ENCODE data around the gene RB1. TPM values are rescaled to one million over a fixed set of nuclear protein-coding genes. Genes with fewer than 3 reads are reported as not detected.

Gene RB1
- total RNA-seq, 3 donors from 2014 or later (not counting 1 experiment from before 2014, with no cell fraction given) = 25.5 to 28.3 (median 26.9) TPM

DNA sequence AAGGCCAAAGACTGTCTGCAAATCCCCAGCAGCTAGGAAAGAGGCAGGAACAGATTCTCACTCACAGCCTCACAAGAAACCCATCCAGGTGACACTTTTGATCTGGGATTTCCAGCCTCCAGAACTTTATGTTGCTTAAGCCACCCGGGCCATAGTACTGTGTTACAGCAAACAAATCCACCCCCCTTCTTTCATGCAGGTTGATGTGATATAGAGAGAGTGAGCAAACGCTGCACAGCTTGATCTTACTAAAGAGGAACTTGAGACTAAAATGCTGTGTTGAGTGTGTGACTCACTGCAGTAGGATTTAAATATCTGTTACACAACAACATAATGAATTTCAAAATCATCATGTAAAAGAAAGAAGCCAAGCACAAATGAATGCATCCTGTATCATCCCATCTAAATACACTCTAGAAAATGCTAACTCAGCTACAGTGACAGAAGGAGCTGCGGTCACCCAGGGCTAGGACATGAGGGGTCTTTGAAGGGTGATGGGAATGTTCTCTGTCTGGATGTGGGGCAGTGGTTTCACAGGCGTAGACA lies 197.2 kb downstream of the RB1 start:
- Mint-ChIP-seq H3K27me3 (ENCODE audit: low read depth in 2 of 2) (no peaks in the 10 kb centered on the region), H3K4me3 (peak overlapping the region; percentile 47), H3K36me3 (no peaks in the 10 kb centered on the region), H3K9me3 (no peaks in the 10 kb centered on the region), H3K27ac (peak overlapping the region; percentile 83 to 89), H3K4me1 (peaks cover 79 to 87% of the 10 kb centered on the region in 2 donors)
- H3K27me3 ChIP-seq (ENCODE audit: control insufficient read depth, insufficient read depth, low read length) = no peaks in the 10 kb centered on the region
- peak overlapping the region; percentile 34 for H3K27ac ChIP-seq (ENCODE audit: low read length)
- no peak overlapping the region for H3K4me3 ChIP-seq (ENCODE audit: low read length)
- TF ChIP-seq, protein P1, sequence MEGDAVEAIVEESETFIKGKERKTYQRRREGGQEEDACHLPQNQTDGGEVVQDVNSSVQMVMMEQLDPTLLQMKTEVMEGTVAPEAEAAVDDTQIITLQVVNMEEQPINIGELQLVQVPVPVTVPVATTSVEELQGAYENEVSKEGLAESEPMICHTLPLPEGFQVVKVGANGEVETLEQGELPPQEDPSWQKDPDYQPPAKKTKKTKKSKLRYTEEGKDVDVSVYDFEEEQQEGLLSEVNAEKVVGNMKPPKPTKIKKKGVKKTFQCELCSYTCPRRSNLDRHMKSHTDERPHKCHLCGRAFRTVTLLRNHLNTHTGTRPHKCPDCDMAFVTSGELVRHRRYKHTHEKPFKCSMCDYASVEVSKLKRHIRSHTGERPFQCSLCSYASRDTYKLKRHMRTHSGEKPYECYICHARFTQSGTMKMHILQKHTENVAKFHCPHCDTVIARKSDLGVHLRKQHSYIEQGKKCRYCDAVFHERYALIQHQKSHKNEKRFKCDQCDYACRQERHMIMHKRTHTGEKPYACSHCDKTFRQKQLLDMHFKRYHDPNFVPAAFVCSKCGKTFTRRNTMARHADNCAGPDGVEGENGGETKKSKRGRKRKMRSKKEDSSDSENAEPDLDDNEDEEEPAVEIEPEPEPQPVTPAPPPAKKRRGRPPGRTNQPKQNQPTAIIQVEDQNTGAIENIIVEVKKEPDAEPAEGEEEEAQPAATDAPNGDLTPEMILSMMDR (IDR thresholded peaks at IDR 0.05) = no peak
- no peaks in the 10 kb centered on the region for H3K36me3 ChIP-seq (ENCODE audit: control insufficient read depth, insufficient read depth, low read length)
- peak; percentile 28 to 66 (median 56) for ATAC-seq
- peaks cover 60% of the 10 kb centered on the region for H3K4me1 ChIP-seq (ENCODE audit: control insufficient read depth, insufficient read depth, low read length)
- 60% methylated on average over 1 of the region's 4 CpGs for WGBS (ENCODE audit: insufficient coverage)
- DNase-seq = peak in 1 of 2 donors; percentile 17
- intact Hi-C loops (cut with micrococcal nuclease) = loop anchor here (10.0 kb wide), 1 partner anchor 166 kb away; no protein-coding TSS in a partner anchor
- no peaks in the 10 kb centered on the region for H3K9me3 ChIP-seq (ENCODE audit: control insufficient read depth, insufficient read depth, low read length)

DNA sequence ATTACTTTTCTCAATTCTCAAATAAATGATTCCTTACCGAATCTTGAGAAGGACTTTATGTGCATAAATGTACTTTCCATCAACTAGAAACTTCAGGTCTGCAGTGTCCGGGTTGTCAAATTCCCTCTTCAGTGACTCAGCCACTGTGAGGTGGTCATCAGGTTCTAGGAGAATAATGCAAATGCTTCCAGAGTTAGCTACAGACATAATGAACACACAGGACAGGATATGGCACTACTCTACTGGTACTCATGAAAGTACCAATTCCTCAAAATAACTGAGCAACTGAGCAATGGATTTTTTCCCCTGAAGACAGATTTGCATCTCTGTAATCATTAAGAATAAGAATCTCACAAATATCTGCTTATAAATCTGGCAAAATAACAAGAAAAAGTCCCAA lies 198.2 kb downstream of the RB1 start:
- Histone ChIP-seq H3K27me3 (ENCODE audit: control insufficient read depth, insufficient read depth, low read length) (no peaks in the 10 kb centered on the region), H3K4me1 (ENCODE audit: control insufficient read depth, insufficient read depth, low read length) (peaks cover 61% of the 10 kb centered on the region), H3K4me3 (ENCODE audit: low read length) (no peak overlapping the region), H3K9me3 (ENCODE audit: control insufficient read depth, insufficient read depth, low read length) (no peaks in the 10 kb centered on the region), H3K36me3 (ENCODE audit: control insufficient read depth, insufficient read depth, low read length) (no peaks in the 10 kb centered on the region), H3K27ac (ENCODE audit: low read length) (peak overlapping the region; percentile 34)
- no peak for DNase-seq
- WGBS (ENCODE audit: insufficient coverage) = 94% methylated on average over 2 of the region's 2 CpGs
- Mint-ChIP-seq H3K9me3 (no peaks in the 10 kb centered on the region), H3K27ac (peak overlapping the region; percentile 83 to 89), H3K36me3 (no peaks in the 10 kb centered on the region), H3K4me1 (peaks cover 79 to 87% of the 10 kb centered on the region in 2 donors), H3K27me3 (ENCODE audit: low read depth in 2 of 2) (no peaks in the 10 kb centered on the region), H3K4me3 (peak overlapping the region; percentile 53)
- TF ChIP-seq, protein P1 (IDR thresholded peaks at IDR 0.05) = no peak
- ATAC-seq = no peak
- intact Hi-C loops (cut with micrococcal nuclease) = loop anchor here (10.0 kb wide), 1 partner anchor 167 kb away; no protein-coding TSS in a partner anchor

DNA sequence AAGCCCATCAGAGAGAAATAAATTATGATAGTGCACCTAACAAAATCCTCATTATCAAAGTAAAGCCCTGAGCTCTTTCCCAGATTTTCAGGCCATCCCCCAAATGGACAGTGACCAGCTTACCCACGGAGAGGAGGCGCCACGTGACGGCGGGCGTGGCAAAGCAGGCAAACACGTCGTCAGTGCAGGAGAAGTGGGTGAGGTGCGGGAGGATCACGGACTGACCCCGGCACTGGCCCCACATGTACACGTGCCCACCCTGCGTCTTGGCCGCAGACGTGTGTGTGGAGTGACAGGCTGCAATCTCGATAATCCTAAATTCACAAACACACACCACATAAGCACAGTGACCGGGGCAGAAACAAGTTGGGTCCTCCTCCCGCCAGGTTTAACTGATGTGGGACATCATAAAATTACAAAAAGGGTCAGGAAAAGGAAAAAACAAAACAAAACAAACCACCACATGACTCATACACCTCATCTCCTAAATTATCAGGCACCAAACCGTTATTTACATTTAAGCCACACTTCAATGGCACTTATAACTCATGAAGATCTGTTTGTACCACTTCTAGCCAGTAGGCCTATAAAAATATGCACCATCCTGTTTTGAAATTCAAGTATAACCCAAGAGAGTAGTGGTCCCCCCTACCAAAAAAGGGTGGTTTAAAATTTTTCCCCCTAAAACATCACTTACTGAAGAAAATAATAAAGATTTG lies 199.2 kb downstream of the RB1 start:
- peaks cover 58% of the 10 kb centered on the region for H3K4me1 ChIP-seq (ENCODE audit: control insufficient read depth, insufficient read depth, low read length)
- WGBS (ENCODE audit: insufficient coverage) = 96% methylated on average over 18 of the region's 19 CpGs
- H3K36me3 ChIP-seq (ENCODE audit: control insufficient read depth, insufficient read depth, low read length) = no peaks in the 10 kb centered on the region
- no peaks in the 10 kb centered on the region for H3K9me3 Mint-ChIP-seq
- intact Hi-C loops (cut with micrococcal nuclease) = loop anchor here (10.0 kb wide), 1 partner anchor 168 kb away; no protein-coding TSS in a partner anchor
- H3K4me1 Mint-ChIP-seq = peaks cover 73 to 88% of the 10 kb centered on the region in 2 donors
- H3K9me3 ChIP-seq (ENCODE audit: control insufficient read depth, insufficient read depth, low read length) = no peaks in the 10 kb centered on the region
- H3K36me3 Mint-ChIP-seq = no peaks in the 10 kb centered on the region
- no peak overlapping the region for H3K4me3 Mint-ChIP-seq
- no peaks in the 10 kb centered on the region for H3K27me3 ChIP-seq (ENCODE audit: control insufficient read depth, insufficient read depth, low read length)
- TF ChIP-seq, protein P1 (IDR thresholded peaks at IDR 0.05) = no peak
- DNase-seq (no peak), ATAC-seq (no peak)
- no peaks in the 10 kb centered on the region for H3K27me3 Mint-ChIP-seq (ENCODE audit: low read depth in 2 of 2)
- H3K4me3 ChIP-seq (ENCODE audit: low read length) = no peak overlapping the region
- H3K27ac ChIP-seq (ENCODE audit: low read length) = no peak overlapping the region
- H3K27ac Mint-ChIP-seq = peak overlapping the region; percentile 91 to 97

Data from natural killer cell (primary cell).